Measurements from ENCODE around the gene NELFB.

GRCh38 chr9:137316012-137316981 is 61.2 kb downstream of the NELFB start:
- no peak for TF ChIP-seq ISL1 (CRISPR knock-in tag; IDR thresholded peaks at IDR 0.05)
- TF ChIP-seq ZFP3 (CRISPR knock-in tag; IDR thresholded peaks at IDR 0.05): no peak
- no peak for TF ChIP-seq SNAI2 (CRISPR knock-in tag; IDR thresholded peaks at IDR 0.05)
- no peak for TF ChIP-seq TCF4 (CRISPR knock-in tag; IDR thresholded peaks at IDR 0.05; ENCODE audit: borderline replicate concordance)
- no peak for TF ChIP-seq ESRRG (CRISPR knock-in tag; IDR thresholded peaks at IDR 0.05)
- TF ChIP-seq OSR1 (CRISPR knock-in tag; IDR thresholded peaks at IDR 0.05): no peak
- no peak for TF ChIP-seq ZC3H10 (CRISPR knock-in tag; IDR thresholded peaks at IDR 0.05)
- TF ChIP-seq CREB5 (CRISPR knock-in tag; IDR thresholded peaks at IDR 0.05; ENCODE audit: low read depth): no peak
- TF ChIP-seq, protein P1, sequence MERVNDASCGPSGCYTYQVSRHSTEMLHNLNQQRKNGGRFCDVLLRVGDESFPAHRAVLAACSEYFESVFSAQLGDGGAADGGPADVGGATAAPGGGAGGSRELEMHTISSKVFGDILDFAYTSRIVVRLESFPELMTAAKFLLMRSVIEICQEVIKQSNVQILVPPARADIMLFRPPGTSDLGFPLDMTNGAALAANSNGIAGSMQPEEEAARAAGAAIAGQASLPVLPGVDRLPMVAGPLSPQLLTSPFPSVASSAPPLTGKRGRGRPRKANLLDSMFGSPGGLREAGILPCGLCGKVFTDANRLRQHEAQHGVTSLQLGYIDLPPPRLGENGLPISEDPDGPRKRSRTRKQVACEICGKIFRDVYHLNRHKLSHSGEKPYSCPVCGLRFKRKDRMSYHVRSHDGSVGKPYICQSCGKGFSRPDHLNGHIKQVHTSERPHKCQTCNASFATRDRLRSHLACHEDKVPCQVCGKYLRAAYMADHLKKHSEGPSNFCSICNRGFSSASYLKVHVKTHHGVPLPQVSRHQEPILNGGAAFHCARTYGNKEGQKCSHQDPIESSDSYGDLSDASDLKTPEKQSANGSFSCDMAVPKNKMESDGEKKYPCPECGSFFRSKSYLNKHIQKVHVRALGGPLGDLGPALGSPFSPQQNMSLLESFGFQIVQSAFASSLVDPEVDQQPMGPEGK (CRISPR knock-in tag; IDR thresholded peaks at IDR 0.05; ENCODE audit: borderline replicate concordance): no peak
- TF ChIP-seq ZFP30 (CRISPR knock-in tag; IDR thresholded peaks at IDR 0.05): no peak
- TF ChIP-seq ZNF8 (CRISPR knock-in tag; IDR thresholded peaks at IDR 0.05): no peak
- no peak for TF ChIP-seq PPARA (CRISPR knock-in tag; IDR thresholded peaks at IDR 0.05; ENCODE audit: borderline replicate concordance)
- no peak for TF ChIP-seq CSDC2 (CRISPR knock-in tag; IDR thresholded peaks at IDR 0.05)
